ENCODE data around the gene TMEM52. TPM values are rescaled to one million over a fixed set of nuclear protein-coding genes. Genes with fewer than 3 reads are reported as not detected.
A peak's percentile ranks its signal among the peaks of the same experiment; 100 is the strongest.

Gene TMEM52
- total RNA-seq, 2 experiments from 2014 or later = 1.7 to 2.5 TPM

DNA sequence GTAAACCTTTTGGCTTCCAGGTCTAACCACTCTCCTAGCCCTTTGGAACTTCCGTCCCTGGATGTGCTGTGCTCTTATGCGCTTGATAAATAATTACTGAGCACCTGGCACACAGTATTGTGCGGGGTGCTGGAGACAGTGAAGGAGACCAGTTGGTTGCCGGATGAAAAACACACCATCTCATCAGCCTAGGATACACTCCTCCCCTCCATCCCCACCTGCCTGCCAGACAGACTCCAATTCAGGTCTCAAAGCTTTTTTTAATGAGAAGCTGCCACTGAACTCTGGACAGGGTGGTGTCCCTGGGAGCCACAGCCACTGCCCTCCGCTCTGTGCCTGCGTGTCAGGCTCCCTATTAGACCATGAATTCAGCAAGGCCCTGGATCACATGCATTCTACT lies 37.4 kb downstream of the TMEM52 start:
- Histone ChIP-seq H3K4me3 (ENCODE audit: low read depth, low read length, poor library complexity, severe bottlenecking) (no peak overlapping the region), H3K4me1 (ENCODE audit: insufficient read depth, low read length, poor library complexity, severe bottlenecking) (peaks cover 24% of the 10 kb centered on the region), H3K9me3 (ENCODE audit: low read length) (no peaks in the 10 kb centered on the region; the same call in 1 of the 2 replicates), H3K4me2 (ENCODE audit: low read length) (no peak overlapping the region), H3K36me3 (ENCODE audit: insufficient read depth, low read length) (peaks cover 91% of the 10 kb centered on the region), H3K79me2 (ENCODE audit: insufficient read depth, low read depth, low read length) (peaks cover 100% of the 10 kb centered on the region), H2AFZ (ENCODE audit: low read length) (no peak overlapping the region), H3K9me2 (ENCODE audit: insufficient read depth, low read length) (no peaks in the 10 kb centered on the region), H3K27ac (ENCODE audit: low read depth, low read length, poor library complexity, severe bottlenecking) (no peak overlapping the region), H4K20me1 (ENCODE audit: insufficient read depth, low read length) (peaks cover 56% of the 10 kb centered on the region)
- DNase-seq (ENCODE audit: low spot score) = no peak
- no peak for TF ChIP-seq EZH2phosphoT487 (IDR thresholded peaks at IDR 0.05; ENCODE audit: borderline replicate concordance, low read depth, low read length)
- TF ChIP-seq, protein P1, sequence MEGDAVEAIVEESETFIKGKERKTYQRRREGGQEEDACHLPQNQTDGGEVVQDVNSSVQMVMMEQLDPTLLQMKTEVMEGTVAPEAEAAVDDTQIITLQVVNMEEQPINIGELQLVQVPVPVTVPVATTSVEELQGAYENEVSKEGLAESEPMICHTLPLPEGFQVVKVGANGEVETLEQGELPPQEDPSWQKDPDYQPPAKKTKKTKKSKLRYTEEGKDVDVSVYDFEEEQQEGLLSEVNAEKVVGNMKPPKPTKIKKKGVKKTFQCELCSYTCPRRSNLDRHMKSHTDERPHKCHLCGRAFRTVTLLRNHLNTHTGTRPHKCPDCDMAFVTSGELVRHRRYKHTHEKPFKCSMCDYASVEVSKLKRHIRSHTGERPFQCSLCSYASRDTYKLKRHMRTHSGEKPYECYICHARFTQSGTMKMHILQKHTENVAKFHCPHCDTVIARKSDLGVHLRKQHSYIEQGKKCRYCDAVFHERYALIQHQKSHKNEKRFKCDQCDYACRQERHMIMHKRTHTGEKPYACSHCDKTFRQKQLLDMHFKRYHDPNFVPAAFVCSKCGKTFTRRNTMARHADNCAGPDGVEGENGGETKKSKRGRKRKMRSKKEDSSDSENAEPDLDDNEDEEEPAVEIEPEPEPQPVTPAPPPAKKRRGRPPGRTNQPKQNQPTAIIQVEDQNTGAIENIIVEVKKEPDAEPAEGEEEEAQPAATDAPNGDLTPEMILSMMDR (conservative IDR thresholded peaks at IDR 0.05; ENCODE audit: low read length) = no peak
- no TSS peak for BruUV-seq (replicated peaks)
- POLR2A ChIA-PET = interaction anchor here (1.7 kb wide), 1 partner anchor 9 kb away, joined by 5 read pairs; no protein-coding TSS in a partner anchor
- CTCF ChIA-PET (ENCODE audit: unreplicated experiment) = no interaction called here
- intact Hi-C loops (cut with micrococcal nuclease; ENCODE audit: unreplicated experiment) = loop anchor here (1.0 kb wide), 1 partner anchor 16 kb away; no protein-coding TSS in a partner anchor

GRCh38 chr1:1880617-1881312 lies 38.3 kb downstream of the TMEM52 start:
- no peak overlapping the region for H3K27ac ChIP-seq (ENCODE audit: low read depth, low read length, poor library complexity, severe bottlenecking)
- no peak overlapping the region for H2AFZ ChIP-seq (ENCODE audit: low read length)
- ChIA-PET POLR2A (interaction anchor here (0.7 kb wide), 1 partner anchor 11 kb away, joined by 5 read pairs; no protein-coding TSS in a partner anchor), CTCF (ENCODE audit: unreplicated experiment) (no interaction called here)
- TF ChIP-seq EZH2phosphoT487 (IDR thresholded peaks at IDR 0.05; ENCODE audit: borderline replicate concordance, low read depth, low read length) = no peak
- TF ChIP-seq, protein P1 (conservative IDR thresholded peaks at IDR 0.05; ENCODE audit: low read length) = no peak
- peaks cover 91% of the 10 kb centered on the region for H3K36me3 ChIP-seq (ENCODE audit: insufficient read depth, low read length)
- H3K4me3 ChIP-seq (ENCODE audit: low read depth, low read length, poor library complexity, severe bottlenecking) = no peak overlapping the region
- intact Hi-C loops (cut with micrococcal nuclease; ENCODE audit: unreplicated experiment) = no loop called here
- TSS peak; percentile 35 for BruUV-seq (replicated peaks)
- H3K4me2 ChIP-seq (ENCODE audit: low read length) = no peak overlapping the region
- peaks cover 100% of the 10 kb centered on the region for H3K79me2 ChIP-seq (ENCODE audit: insufficient read depth, low read depth, low read length)
- DNase-seq (ENCODE audit: low spot score) = no peak
- H3K4me1 ChIP-seq (ENCODE audit: insufficient read depth, low read length, poor library complexity, severe bottlenecking) = peaks cover 34% of the 10 kb centered on the region
- H3K9me2 ChIP-seq (ENCODE audit: insufficient read depth, low read length) = no peaks in the 10 kb centered on the region
- no peaks in the 10 kb centered on the region; the same call in 1 of the 2 replicates for H3K9me3 ChIP-seq (ENCODE audit: low read length)
- H4K20me1 ChIP-seq (ENCODE audit: insufficient read depth, low read length) = peaks cover 56% of the 10 kb centered on the region

- POLR2A ChIA-PET = interaction anchor here (0.6 kb wide), 1 partner anchor 57 kb away, joined by 5 read pairs; no protein-coding TSS in a partner anchor
- Histone ChIP-seq H3K27ac (ENCODE audit: low read depth, low read length, poor library complexity, severe bottlenecking) (no peak overlapping the region), H4K20me1 (ENCODE audit: insufficient read depth, low read length) (peaks cover 55% of the 10 kb centered on the region), H3K4me1 (ENCODE audit: insufficient read depth, low read length, poor library complexity, severe bottlenecking) (peaks cover 38% of the 10 kb centered on the region), H3K79me2 (ENCODE audit: insufficient read depth, low read depth, low read length) (peaks cover 100% of the 10 kb centered on the region), H3K36me3 (ENCODE audit: insufficient read depth, low read length) (peaks cover 92% of the 10 kb centered on the region), H3K9me3 (ENCODE audit: low read length) (no peaks in the 10 kb centered on the region), H2AFZ (ENCODE audit: low read length) (no peak overlapping the region), H3K4me2 (ENCODE audit: low read length) (no peak overlapping the region), H3K9me2 (ENCODE audit: insufficient read depth, low read length) (no peaks in the 10 kb centered on the region), H3K4me3 (ENCODE audit: low read depth, low read length, poor library complexity, severe bottlenecking) (no peak overlapping the region)
- BruUV-seq (replicated peaks) = no TSS peak
- CTCF ChIA-PET (ENCODE audit: unreplicated experiment) = no interaction called here
- intact Hi-C loops (cut with micrococcal nuclease; ENCODE audit: unreplicated experiment) = no loop called here
- DNase-seq (ENCODE audit: low spot score) = no peak
- TF ChIP-seq EZH2phosphoT487 (IDR thresholded peaks at IDR 0.05; ENCODE audit: borderline replicate concordance, low read depth, low read length) = no peak
- TF ChIP-seq, protein P1 (conservative IDR thresholded peaks at IDR 0.05; ENCODE audit: low read length) = no peak
These were observed 39.1 kb downstream of the TMEM52 start for GRCh38 chr1:1879942-1880341.
